GM12872 (cell line): ENCODE data around the gene HOXA9.

Source experiments
- CTCF ChIP-seq: IDR thresholded peaks from 3 replicates; pipeline ENCODE4 v1.5.1; 2011; ENCODE audit warnings: low read depth, mild to moderate bottlenecking, low read length, moderate library complexity; ENCODE audit not compliant: insufficient read depth

Gene HOXA9

DNA sequence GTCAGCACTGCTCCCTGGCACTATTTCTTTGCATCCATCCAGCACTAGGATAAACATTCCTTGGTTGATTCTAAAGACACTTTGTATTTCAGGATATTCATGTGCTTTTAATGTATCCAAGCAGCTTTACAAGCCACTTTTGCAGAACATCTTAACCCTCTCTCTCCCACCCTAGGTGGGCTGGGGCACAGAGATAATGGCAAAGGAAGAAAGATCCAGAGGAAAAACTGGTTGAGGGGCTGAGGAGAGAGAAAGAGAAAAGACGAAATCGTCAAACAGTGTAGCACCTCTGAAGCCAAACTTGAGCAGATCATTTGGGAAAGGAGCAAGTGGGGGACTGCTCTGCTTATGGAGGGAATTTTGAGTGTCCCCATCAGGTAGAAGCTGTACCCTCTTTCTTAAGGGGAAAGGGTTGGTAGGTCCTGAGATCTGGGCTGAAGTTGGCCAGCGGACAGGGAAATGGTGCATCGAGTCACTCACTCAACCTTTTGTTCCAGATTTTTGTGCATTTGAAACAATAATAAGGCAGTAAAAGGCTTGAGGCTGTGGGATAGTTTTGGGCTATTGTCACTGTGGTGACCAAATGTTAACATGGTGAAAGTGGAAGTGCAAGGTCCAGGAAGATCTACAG, 38.7 kb upstream of the HOXA9 start:
- no peak for TF ChIP-seq CTCF

DNA sequence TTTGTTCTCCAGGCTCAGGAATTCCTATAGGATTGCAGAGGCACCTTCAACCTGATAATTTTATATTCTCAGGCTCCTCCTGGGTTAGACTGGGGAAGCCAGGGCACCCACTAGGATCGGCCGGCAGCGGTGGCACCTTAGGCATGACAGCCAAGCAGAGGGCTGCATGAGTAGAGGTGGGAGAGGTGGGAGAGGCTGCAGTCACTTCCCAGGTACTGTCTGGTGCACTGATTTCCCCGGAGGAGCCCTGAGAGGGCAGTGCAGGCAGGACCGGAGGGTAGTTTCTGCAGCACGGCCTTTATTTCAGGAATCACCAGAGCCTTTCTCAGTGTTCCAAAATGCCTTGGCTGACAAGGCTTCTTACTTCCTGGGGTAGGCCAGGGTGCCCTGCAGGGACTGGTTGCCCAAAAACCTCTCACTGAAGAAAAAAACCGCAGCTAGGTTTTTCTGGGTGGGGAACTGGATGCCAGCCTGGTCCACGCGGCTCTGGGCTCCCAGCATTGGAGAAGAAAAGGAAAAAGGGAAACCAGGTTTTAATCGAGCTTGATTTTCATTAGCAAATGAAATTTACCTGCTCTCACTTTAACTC, 38.1 kb upstream of the HOXA9 start:
- TF ChIP-seq CTCF, result no peak

- no peak for TF ChIP-seq CTCF
These were observed 37.5 kb upstream of the HOXA9 start for GRCh38 chr7:27202862-27203134.

DNA sequence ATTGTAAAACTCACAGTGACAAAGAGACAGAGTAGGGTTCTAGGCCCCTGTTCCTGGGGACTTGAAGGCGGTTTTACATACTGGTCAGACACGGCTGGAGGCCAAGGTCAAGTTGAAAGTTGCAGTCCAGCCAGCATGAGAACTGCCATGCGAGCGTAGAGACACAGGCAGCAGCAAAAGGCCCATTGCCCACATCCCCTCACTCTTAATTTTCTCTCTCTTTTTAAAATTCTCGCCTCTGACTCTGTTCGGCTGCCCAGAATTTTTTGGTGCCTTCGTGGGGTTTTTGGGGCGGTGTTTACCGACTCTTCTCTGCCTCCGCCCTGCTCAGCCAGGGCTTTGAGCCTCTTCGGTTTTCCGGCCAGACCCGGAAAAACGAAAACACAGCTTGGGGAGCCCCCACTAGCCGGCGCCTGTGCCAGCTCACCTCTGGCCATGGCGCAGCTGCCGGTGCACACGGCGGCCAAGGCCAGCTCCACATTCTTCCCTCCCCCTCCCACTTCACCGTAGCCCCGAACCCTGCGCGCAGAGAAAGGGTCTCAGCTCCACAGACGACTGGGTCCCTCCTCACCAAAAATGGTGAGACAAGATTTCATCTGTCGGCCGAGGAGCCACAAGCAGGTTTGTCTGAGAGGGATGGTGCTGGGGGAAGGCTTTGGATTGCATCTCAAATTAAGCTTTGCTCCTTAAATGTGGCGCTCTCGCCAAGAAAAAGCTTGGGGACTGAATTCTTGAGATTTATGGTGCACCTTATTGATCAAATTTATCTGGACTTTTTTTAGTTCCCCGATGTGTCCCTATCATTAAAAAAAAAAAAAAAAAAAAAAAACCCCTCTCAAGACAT, 36.9 kb upstream of the HOXA9 start:
- no peak for TF ChIP-seq CTCF

DNA sequence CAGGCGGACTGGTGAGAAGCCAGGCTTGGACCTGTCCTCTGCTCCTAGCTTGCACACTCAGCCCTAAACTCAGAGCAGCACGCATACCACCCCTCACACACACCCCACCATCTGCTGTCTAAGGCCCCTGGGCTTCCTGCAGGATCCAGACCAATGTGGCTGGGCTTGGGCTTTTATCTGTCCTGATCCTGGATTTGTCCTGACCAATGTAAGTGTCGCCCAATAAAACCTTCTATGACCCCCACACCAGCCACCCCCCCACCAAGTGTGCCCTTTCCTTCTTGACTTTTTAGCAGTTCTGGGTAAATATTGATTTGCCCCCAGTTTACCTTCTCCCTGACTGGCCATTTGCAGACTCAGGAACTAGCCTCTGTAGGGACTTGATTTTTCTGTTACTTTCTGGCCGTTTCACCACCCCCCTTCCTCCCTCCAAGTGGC, 36.3 kb upstream of the HOXA9 start:
- TF ChIP-seq CTCF, result no peak

DNA sequence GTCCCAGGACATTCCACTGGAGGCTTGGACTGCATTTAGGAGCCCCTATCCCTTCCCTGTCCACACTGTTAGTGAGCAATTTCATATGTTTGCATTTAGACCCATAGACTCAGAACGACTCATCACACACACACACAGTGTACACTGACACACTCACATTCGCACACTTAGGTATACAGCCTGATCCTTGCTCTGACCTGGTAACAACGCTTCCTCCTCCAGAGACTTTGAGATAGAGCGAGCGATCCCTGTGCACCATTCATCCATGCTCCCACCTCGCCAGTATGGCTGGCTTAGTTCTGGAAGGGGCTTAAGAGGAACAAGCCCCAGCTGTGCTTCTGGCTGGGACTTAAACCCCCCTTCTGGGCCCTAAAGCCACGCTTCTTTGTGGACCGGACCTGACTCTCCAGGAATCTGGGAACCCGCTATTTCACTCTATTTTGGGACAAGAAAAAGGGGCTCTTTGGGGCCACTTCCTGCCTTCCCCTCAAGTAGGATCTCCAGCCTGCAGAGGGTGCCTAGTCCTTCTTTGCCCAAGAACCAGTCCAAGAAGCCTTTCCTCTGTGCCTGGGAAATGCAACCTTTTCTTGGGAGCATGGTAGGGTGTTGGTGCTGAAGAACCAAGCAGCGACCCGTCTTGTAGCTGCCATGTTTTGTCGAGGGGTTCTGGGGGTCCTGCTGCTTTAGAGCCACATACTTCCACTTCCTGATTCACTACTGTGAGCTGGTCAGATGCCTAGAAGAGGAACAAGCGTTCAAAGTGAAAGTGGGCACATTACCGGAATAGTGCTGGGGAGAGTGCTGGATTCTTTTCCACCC, 35.6 kb upstream of the HOXA9 start:
- no peak for TF ChIP-seq CTCF
